Right kidney (tissue), 1 donor: ENCODE measurements around the gene BCAS3.
A peak's percentile ranks its signal among the peaks of the same experiment; 100 is the strongest.

ENCODE experiments used
- DNase-seq: peaks from one replicate; pipeline ENCODE4 v3.0.0-alpha.2; 2016

Gene BCAS3

GRCh38 chr17:61254904-61255303, 577.3 kb downstream of the BCAS3 start:
- no peak for DNase-seq

- DNase-seq: no peak
Measured at GRCh38 chr17:61255647-61256046, 578.0 kb downstream of the BCAS3 start.

GRCh38 chr17:61259360-61259759, 581.7 kb downstream of the BCAS3 start:
- DNase-seq: no peak

GRCh38 chr17:61260071-61260797, 582.6 kb downstream of the BCAS3 start:
- no peak for DNase-seq

GRCh38 chr17:61261001-61261637, 583.5 kb downstream of the BCAS3 start:
- DNase-seq: no peak

- DNase-seq: no peak
Measured at GRCh38 chr17:61265397-61265796, 587.7 kb downstream of the BCAS3 start.

GRCh38 chr17:61267847-61268246, 590.2 kb downstream of the BCAS3 start:
- DNase-seq: no peak

- no peak for DNase-seq
Measured at GRCh38 chr17:61275395-61275794, 597.7 kb downstream of the BCAS3 start.

- DNase-seq: no peak
Measured at GRCh38 chr17:61276806-61277205, 599.2 kb downstream of the BCAS3 start.

- DNase-seq: no peak
Measured at GRCh38 chr17:61279476-61280145, 602.0 kb downstream of the BCAS3 start.

GRCh38 chr17:61280338-61280737, 602.7 kb downstream of the BCAS3 start:
- DNase-seq: no peak

- DNase-seq: no peak
Measured at GRCh38 chr17:61280851-61281250, 603.2 kb downstream of the BCAS3 start.

GRCh38 chr17:61282377-61282776, 604.7 kb downstream of the BCAS3 start:
- no peak for DNase-seq

GRCh38 chr17:61283043-61283442, 605.4 kb downstream of the BCAS3 start:
- no peak for DNase-seq

GRCh38 chr17:61284174-61284573, 606.5 kb downstream of the BCAS3 start:
- DNase-seq: peak; percentile 22

GRCh38 chr17:61284746-61285145, 607.1 kb downstream of the BCAS3 start:
- DNase-seq: no peak

- no peak for DNase-seq
Measured at GRCh38 chr17:61285526-61286320, 608.1 kb downstream of the BCAS3 start.

- DNase-seq: no peak
Measured at GRCh38 chr17:61286449-61286848, 608.8 kb downstream of the BCAS3 start.

GRCh38 chr17:61289408-61290385, 612.0 kb downstream of the BCAS3 start:
- peak; percentile 41 for DNase-seq

- peak; percentile 61 for DNase-seq
Measured at GRCh38 chr17:61291451-61292285, 614.0 kb downstream of the BCAS3 start.

GRCh38 chr17:61294286-61294685, 616.6 kb downstream of the BCAS3 start:
- no peak for DNase-seq
